Endodermal cell (in vitro differentiated cells): ENCODE measurements around the gene ABCE1. TPM values are rescaled to one million over a fixed set of nuclear protein-coding genes. Genes with fewer than 3 reads are reported as not detected.

Experiments
- DNase-seq: peaks from one replicate; pipeline ENCODE4 v3.0.0-alpha.2; 2017
- H3K27ac ChIP-seq: 2 replicates; pipeline ENCODE4 v1.5.1; 2013; ENCODE audit warnings: mild to moderate bottlenecking, low read depth, low read length, moderate library complexity
- H3K27me3 ChIP-seq: 2 replicates; pipeline ENCODE4 v1.6.1; 2013; ENCODE audit warnings: mild to moderate bottlenecking, low read length, moderate library complexity; ENCODE audit not compliant: insufficient read depth, control insufficient read depth, poor library complexity, severe bottlenecking
- H3K36me3 ChIP-seq: 2 replicates; pipeline ENCODE4 v1.7.0; 2013; ENCODE audit warnings: mild to moderate bottlenecking, low read length, moderate library complexity; ENCODE audit not compliant: control insufficient read depth, insufficient read depth
- H3K4me1 ChIP-seq: one replicate; pipeline ENCODE4 v1.7.0; 2013; ENCODE audit warnings: low read length; ENCODE audit not compliant: control insufficient read depth, insufficient read depth
- H3K4me3 ChIP-seq: 2 replicates; pipeline ENCODE4 v1.5.1; 2013; ENCODE audit warnings: mild to moderate bottlenecking, low read length, moderate library complexity
- H3K9ac ChIP-seq: 2 replicates; pipeline ENCODE4 v1.6.1; 2013; ENCODE audit warnings: mild to moderate bottlenecking, low read length, moderate library complexity; ENCODE audit not compliant: poor library complexity, severe bottlenecking; ENCODE audit errors: extremely low read depth
- H3K9me3 ChIP-seq: 2 replicates; pipeline ENCODE4 v1.6.1; 2013; ENCODE audit warnings: mild to moderate bottlenecking, low read length, moderate library complexity; ENCODE audit not compliant: control insufficient read depth
- H3K27ac Mint-ChIP-seq: 2 replicates; pipeline ENCODE4 v1.8.0; 2020; ENCODE audit warnings: mixed read lengths
- H3K27me3 Mint-ChIP-seq: 2 replicates; pipeline ENCODE4 v1.8.0; 2021; ENCODE audit warnings: mild to moderate bottlenecking, mixed read lengths; ENCODE audit not compliant: insufficient read depth
- H3K36me3 Mint-ChIP-seq: 2 replicates; pipeline ENCODE4 v1.8.0; 2020; ENCODE audit warnings: low read depth, mixed read lengths
- H3K4me1 Mint-ChIP-seq: 2 replicates; pipeline ENCODE4 v1.8.0; 2020; ENCODE audit warnings: mixed read lengths
- H3K4me3 Mint-ChIP-seq: 2 replicates; pipeline ENCODE4 v1.8.0; 2020; ENCODE audit warnings: mild to moderate bottlenecking, moderate library complexity, mixed read lengths
- H3K9me3 Mint-ChIP-seq: 2 replicates; pipeline ENCODE4 v1.8.0; 2020; ENCODE audit warnings: mild to moderate bottlenecking, mixed read lengths
- CTCF ChIP-seq: fragments of 200-600 bp; sonication (generic); conservative IDR thresholded peaks from 2 replicates; pipeline ENCODE4 v1.5.0; 2021; ENCODE audit warnings: antibody characterized with exemption, mild to moderate bottlenecking
- whole genome bisulfite sequencing, 2 experiments: methylation state at CpG; one replicate each; pipeline versions ENCODE4 v1.1.5 to v1.1.7; 2013; ENCODE audit warnings: missing lambda C conversion rate in 2 of 2, mixed read lengths in 1 of 2; ENCODE audit not compliant: insufficient coverage in 1 of 2, insufficient read length in 1 of 2; 5-methylcytosine and 5-hydroxymethylcytosine counted together
- total RNA-seq, 2 donors: library from RNA; stranded (reverse); fragmentation: NEBNext Ultra II Directional in 1 of 2; extraction: Animal tissue kit (Norgen Biotek cat#: 25700) in 1 of 2; gene quantifications; 2 replicates in 1 of 2; 3 replicates in 1 of 2; pipeline ENCODE4 v1.2.1, GENCODE V29; 2021

ABCE1 gene
- total RNA-seq, 2 donors from 2014 or later: 67.2 to 80.7 TPM

GRCh38 chr4:145167887-145168286 lies 69.8 kb downstream of the ABCE1 start:
- Histone ChIP-seq H3K9me3 (no peaks in the 10 kb centered on the region), H3K36me3 (peaks cover 71% of the 10 kb centered on the region), H3K4me3 (no peak overlapping the region), H3K27ac (no peak overlapping the region), H3K4me1 (no peaks in the 10 kb centered on the region), H3K27me3 (no peaks in the 10 kb centered on the region), H3K9ac (no peak overlapping the region)
- H3K36me3 Mint-ChIP-seq: peaks cover 48% of the 10 kb centered on the region
- no peak overlapping the region for H3K4me3 Mint-ChIP-seq
- no peak for DNase-seq
- H3K4me1 Mint-ChIP-seq: peaks cover 11% of the 10 kb centered on the region
- no peaks in the 10 kb centered on the region for H3K27me3 Mint-ChIP-seq
- no peak for TF ChIP-seq CTCF
- H3K27ac Mint-ChIP-seq: no peak overlapping the region
- WGBS, 2 experiments: 89% methylated on average over 1 of the region's 2 CpGs; no CpG with 5 or more reads in 1 of the 2 experiments
- no peaks in the 10 kb centered on the region for H3K9me3 Mint-ChIP-seq

DNA sequence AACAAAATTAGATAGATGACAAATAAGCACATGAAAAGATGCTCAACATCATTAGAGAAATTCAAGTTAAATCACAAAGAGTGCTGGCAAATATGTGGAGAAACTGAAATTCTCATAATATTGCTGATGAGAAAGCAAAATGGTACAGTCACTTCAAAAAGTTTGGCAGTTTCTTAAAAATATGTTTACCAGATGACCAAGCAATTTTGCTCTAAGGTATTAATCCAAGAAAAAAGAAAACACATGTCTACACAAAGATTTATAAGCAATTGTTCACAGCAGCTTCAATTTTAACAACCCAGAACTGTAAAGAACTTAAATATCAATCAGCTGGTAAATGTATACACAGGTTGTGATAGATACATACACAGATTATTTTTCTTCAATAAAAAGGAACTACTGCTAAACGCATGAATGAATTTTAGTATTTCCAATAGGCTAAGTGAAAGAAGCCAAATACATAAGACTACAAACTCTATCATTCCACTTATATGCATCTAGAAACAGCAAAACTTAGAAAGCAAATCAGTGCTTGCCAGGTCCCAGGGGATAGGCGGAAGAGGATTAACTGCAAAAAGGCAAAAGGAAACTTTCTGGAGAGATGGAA lies 70.6 kb downstream of the ABCE1 start:
- no peak for DNase-seq
- Mint-ChIP-seq H3K27ac (no peak overlapping the region), H3K4me1 (peaks cover 11% of the 10 kb centered on the region), H3K9me3 (no peaks in the 10 kb centered on the region), H3K4me3 (no peak overlapping the region), H3K27me3 (no peaks in the 10 kb centered on the region), H3K36me3 (peaks cover 49% of the 10 kb centered on the region)
- Histone ChIP-seq H3K27me3 (no peaks in the 10 kb centered on the region), H3K27ac (no peak overlapping the region), H3K9ac (no peak overlapping the region), H3K4me3 (no peak overlapping the region), H3K4me1 (no peaks in the 10 kb centered on the region), H3K36me3 (peaks cover 72% of the 10 kb centered on the region), H3K9me3 (no peaks in the 10 kb centered on the region)
- TF ChIP-seq CTCF: no peak
- WGBS, 2 experiments: 90 to 100% methylated on average over 2 of the region's 2 CpGs

- no peak overlapping the region for H3K27ac ChIP-seq
- no peak for TF ChIP-seq CTCF
Measured at GRCh38 chr4:145170223-145170622, 72.1 kb downstream of the ABCE1 start.

More at GRCh38 chr4:145170223-145170622, 72.1 kb downstream of the ABCE1 start:
- no peaks in the 10 kb centered on the region for H3K27me3 Mint-ChIP-seq
- DNase-seq: no peak
- peaks cover 12% of the 10 kb centered on the region for H3K4me1 Mint-ChIP-seq
- Histone ChIP-seq H3K27me3 (no peaks in the 10 kb centered on the region), H3K9me3 (no peaks in the 10 kb centered on the region), H3K9ac (no peak overlapping the region), H3K36me3 (peaks cover 73% of the 10 kb centered on the region), H3K4me1 (no peaks in the 10 kb centered on the region), H3K4me3 (no peak overlapping the region)
- H3K27ac Mint-ChIP-seq: no peak overlapping the region
- no peak overlapping the region for H3K4me3 Mint-ChIP-seq
- H3K36me3 Mint-ChIP-seq: peaks cover 58% of the 10 kb centered on the region
- 84% methylated on average over 1 of the region's 1 CpG; no CpG with 5 or more reads in 1 of the 2 experiments for WGBS, 2 experiments
- no peaks in the 10 kb centered on the region for H3K9me3 Mint-ChIP-seq
